ENCODE measurements around the gene SYNE2. TPM values are rescaled to one million over a fixed set of nuclear protein-coding genes. Genes with fewer than 3 reads are reported as not detected.
"Not testable (repeated sequence)": the region's sequence is repeated elsewhere in the genome, so short reads cannot be mapped to it uniquely, and the experiment has no call there.

SYNE2 gene
- polyA plus RNA-seq, 1 donor, result 50.5 TPM

DNA sequence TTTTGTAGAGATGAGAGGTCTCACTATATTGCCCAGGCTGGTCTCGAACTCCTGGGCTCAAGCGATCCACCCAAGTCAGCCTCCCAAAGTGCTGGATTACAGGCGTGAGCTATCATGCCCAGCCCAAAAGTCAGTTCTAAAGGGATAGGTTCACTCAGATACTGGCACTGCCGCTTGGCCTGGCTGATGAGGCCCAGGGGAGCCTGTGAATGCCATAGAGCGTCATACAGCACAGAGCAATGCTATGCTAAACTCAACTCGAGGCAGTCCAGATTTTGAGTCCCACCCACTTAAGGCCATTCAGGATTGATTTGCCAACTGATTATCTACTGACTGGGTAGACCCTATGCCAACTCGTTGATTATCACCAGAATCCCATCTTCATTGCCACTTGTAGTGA is 262.0 kb downstream of the SYNE2 start:
- peaks cover 7% of the 10 kb centered on the region for H3K36me3 ChIP-seq (ENCODE audit: control insufficient read depth, insufficient read depth, low read length)
- no peak for DNase-seq
- no peaks in the 10 kb centered on the region for H3K9me3 ChIP-seq (ENCODE audit: control insufficient read depth, low read depth, low read length)
- no CpG with 5 or more reads among the region's 7 CpGs for WGBS (ENCODE audit: insufficient coverage, low lambda C conversion rate)
- no peak overlapping the region for H3K4me3 ChIP-seq (ENCODE audit: low read length)
- H3K27me3 ChIP-seq (ENCODE audit: control insufficient read depth, insufficient read depth, low read length), result no peaks in the 10 kb centered on the region
- peaks cover 18% of the 10 kb centered on the region for H3K4me1 ChIP-seq (ENCODE audit: control insufficient read depth, insufficient read depth, low read length)
- H3K27ac ChIP-seq (ENCODE audit: low read length), result peak overlapping the region; percentile 89

- Histone ChIP-seq H3K36me3 (ENCODE audit: control insufficient read depth, insufficient read depth, low read length) (peaks cover 7% of the 10 kb centered on the region), H3K4me3 (ENCODE audit: low read length) (no peak overlapping the region), H3K9me3 (ENCODE audit: control insufficient read depth, low read depth, low read length) (no peaks in the 10 kb centered on the region), H3K4me1 (ENCODE audit: control insufficient read depth, insufficient read depth, low read length) (peaks cover 18% of the 10 kb centered on the region), H3K27ac (ENCODE audit: low read length) (peak overlapping the region; percentile 89), H3K27me3 (ENCODE audit: control insufficient read depth, insufficient read depth, low read length) (no peaks in the 10 kb centered on the region)
- WGBS (ENCODE audit: insufficient coverage, low lambda C conversion rate), result no CpG with 5 or more reads among the region's 6 CpGs
- no peak for DNase-seq
Observed at GRCh38 chr14:64115401-64115800, 262.6 kb downstream of the SYNE2 start.

- peaks cover 10% of the 10 kb centered on the region for H3K4me1 ChIP-seq (ENCODE audit: control insufficient read depth, insufficient read depth, low read length)
- 92% methylated on average over 5 of the region's 11 CpGs for WGBS (ENCODE audit: insufficient coverage, low lambda C conversion rate)
- no peak for DNase-seq
- H3K36me3 ChIP-seq (ENCODE audit: control insufficient read depth, insufficient read depth, low read length), result peaks cover 20% of the 10 kb centered on the region
- H3K27me3 ChIP-seq (ENCODE audit: control insufficient read depth, insufficient read depth, low read length), result no peaks in the 10 kb centered on the region
- H3K27ac ChIP-seq (ENCODE audit: low read length), result no peak overlapping the region
- H3K9me3 ChIP-seq (ENCODE audit: control insufficient read depth, low read depth, low read length), result no peaks in the 10 kb centered on the region
- no peak overlapping the region for H3K4me3 ChIP-seq (ENCODE audit: low read length)
Observed at GRCh38 chr14:64117671-64118402, 265.0 kb downstream of the SYNE2 start.

DNA sequence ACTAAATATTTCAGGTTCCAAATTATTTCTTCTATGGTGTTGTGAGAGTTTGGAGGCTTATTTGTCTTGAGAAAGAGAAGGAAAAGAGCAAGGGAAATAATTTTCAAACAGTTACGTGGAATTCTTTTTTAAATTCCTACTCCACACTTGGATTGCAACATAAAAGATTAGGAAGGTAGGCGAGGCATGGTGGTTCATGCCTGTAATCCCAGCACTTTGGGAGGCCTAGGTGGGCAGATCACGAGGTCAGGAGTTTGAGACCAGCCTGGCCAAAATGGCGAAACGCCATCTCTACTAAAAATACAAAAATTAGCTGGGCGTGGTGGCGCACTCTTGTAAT is 265.6 kb downstream of the SYNE2 start:
- not testable (repeated sequence) for H3K9me3 ChIP-seq (ENCODE audit: control insufficient read depth, low read depth, low read length); H3K27me3 ChIP-seq (ENCODE audit: control insufficient read depth, insufficient read depth, low read length); H3K27ac ChIP-seq (ENCODE audit: low read length); H3K4me1 ChIP-seq (ENCODE audit: control insufficient read depth, insufficient read depth, low read length); DNase-seq; H3K4me3 ChIP-seq (ENCODE audit: low read length)
- WGBS (ENCODE audit: insufficient coverage, low lambda C conversion rate), result 100% methylated on average over 1 of the region's 7 CpGs
- H3K36me3 ChIP-seq (ENCODE audit: control insufficient read depth, insufficient read depth, low read length), result peaks cover 24% of the 10 kb centered on the region

GRCh38 chr14:64118892-64119291 is 266.1 kb downstream of the SYNE2 start:
- WGBS (ENCODE audit: insufficient coverage, low lambda C conversion rate), result 60% methylated on average over 1 of the region's 2 CpGs
- Histone ChIP-seq H3K27ac (ENCODE audit: low read length) (no peak overlapping the region), H3K36me3 (ENCODE audit: control insufficient read depth, insufficient read depth, low read length) (peaks cover 28% of the 10 kb centered on the region)

DNA sequence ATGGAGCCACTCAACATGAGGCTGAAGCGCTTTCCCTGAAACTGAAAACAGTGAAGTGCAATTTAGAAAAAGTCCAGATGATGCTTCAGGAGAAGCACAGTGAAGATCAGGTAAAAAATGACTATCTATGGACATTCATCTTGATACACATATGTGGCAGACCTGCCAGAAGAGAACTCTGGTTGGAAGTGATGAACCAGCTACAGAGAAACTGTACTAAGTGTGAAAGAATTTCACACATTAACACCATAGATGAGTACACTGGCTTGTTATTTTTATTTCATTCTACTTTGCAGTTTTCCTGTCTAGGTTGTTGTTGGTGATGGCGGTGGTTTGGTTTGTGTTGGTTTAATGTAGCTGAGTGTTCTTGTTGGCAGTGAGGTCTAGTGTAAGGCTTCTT is 266.7 kb downstream of the SYNE2 start:
- H3K9me3 ChIP-seq (ENCODE audit: control insufficient read depth, low read depth, low read length), result no peaks in the 10 kb centered on the region
- H3K36me3 ChIP-seq (ENCODE audit: control insufficient read depth, insufficient read depth, low read length), result peaks cover 32% of the 10 kb centered on the region
- whole genome bisulfite sequencing (ENCODE audit: insufficient coverage, low lambda C conversion rate), result no CpG with 5 or more reads among the region's 2 CpGs
- no peaks in the 10 kb centered on the region for H3K27me3 ChIP-seq (ENCODE audit: control insufficient read depth, insufficient read depth, low read length)
- no peak for DNase-seq
- H3K4me3 ChIP-seq (ENCODE audit: low read length), result no peak overlapping the region
- peaks cover 7% of the 10 kb centered on the region for H3K4me1 ChIP-seq (ENCODE audit: control insufficient read depth, insufficient read depth, low read length)
- H3K27ac ChIP-seq (ENCODE audit: low read length), result no peak overlapping the region

More at GRCh38 chr14:64118892-64119291, 266.1 kb downstream of the SYNE2 start:
- peak in 1 of 2 donors; percentile 22 for DNase-seq
- H3K4me1 ChIP-seq (ENCODE audit: control insufficient read depth, insufficient read depth, low read length), result peaks cover 10% of the 10 kb centered on the region
- H3K9me3 ChIP-seq (ENCODE audit: control insufficient read depth, low read depth, low read length), result no peaks in the 10 kb centered on the region
- no peaks in the 10 kb centered on the region for H3K27me3 ChIP-seq (ENCODE audit: control insufficient read depth, insufficient read depth, low read length)
- H3K4me3 ChIP-seq (ENCODE audit: low read length), result no peak overlapping the region

DNA sequence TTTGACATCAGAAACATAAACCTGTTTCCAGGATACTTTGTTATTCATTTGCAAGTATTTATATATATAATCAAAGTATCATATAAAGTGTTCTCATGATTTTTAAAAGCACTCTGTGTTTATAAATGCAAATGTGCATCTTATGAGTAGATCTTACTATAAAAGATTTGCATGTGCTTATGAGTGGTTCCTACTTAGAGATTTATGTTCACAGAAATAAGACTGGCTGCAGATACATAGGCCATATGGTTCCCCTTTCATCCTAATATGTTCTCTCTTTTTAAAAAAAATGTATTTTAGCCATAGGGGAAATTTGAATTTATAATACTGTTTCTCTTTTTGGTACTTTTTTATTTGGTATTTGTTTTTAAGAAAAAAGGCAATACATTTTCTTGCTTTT is 267.2 kb downstream of the SYNE2 start:
- no peaks in the 10 kb centered on the region for H3K9me3 ChIP-seq (ENCODE audit: control insufficient read depth, low read depth, low read length)
- no peak for DNase-seq
- peaks cover 3% of the 10 kb centered on the region for H3K4me1 ChIP-seq (ENCODE audit: control insufficient read depth, insufficient read depth, low read length)
- no peak overlapping the region for H3K4me3 ChIP-seq (ENCODE audit: low read length)
- H3K27me3 ChIP-seq (ENCODE audit: control insufficient read depth, insufficient read depth, low read length), result no peaks in the 10 kb centered on the region
- peaks cover 36% of the 10 kb centered on the region for H3K36me3 ChIP-seq (ENCODE audit: control insufficient read depth, insufficient read depth, low read length)
- H3K27ac ChIP-seq (ENCODE audit: low read length), result no peak overlapping the region

GRCh38 chr14:64123241-64123822 is 270.5 kb downstream of the SYNE2 start:
- Histone ChIP-seq H3K27ac (ENCODE audit: low read length) (no peak overlapping the region), H3K4me3 (ENCODE audit: low read length) (no peak overlapping the region), H3K27me3 (ENCODE audit: control insufficient read depth, insufficient read depth, low read length) (no peaks in the 10 kb centered on the region), H3K9me3 (ENCODE audit: control insufficient read depth, low read depth, low read length) (no peaks in the 10 kb centered on the region), H3K4me1 (ENCODE audit: control insufficient read depth, insufficient read depth, low read length) (no peaks in the 10 kb centered on the region), H3K36me3 (ENCODE audit: control insufficient read depth, insufficient read depth, low read length) (peaks cover 61% of the 10 kb centered on the region)
- DNase-seq, result peak; percentile 61 to 71
- WGBS (ENCODE audit: insufficient coverage, low lambda C conversion rate), result 86% methylated on average over 1 of the region's 5 CpGs

DNA sequence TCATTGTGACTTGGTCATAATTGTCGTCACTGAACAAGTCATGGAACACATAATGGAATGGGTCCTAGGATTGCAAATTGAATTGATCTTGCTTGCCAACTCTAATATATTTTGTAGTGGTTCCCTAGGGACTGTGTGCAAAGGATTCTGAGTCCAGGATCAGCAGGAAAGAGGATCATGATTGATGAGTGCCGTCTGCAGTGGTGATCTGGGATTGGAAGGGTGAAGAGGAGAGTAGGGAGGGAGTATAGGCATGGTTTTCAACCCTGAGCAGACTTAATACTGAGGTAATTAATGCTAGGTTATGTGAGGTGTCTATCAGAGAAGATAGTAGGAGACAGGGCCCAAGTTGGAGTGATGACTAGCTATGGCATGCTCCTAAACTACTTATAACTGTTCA is 272.5 kb downstream of the SYNE2 start:
- Histone ChIP-seq H3K4me1 (ENCODE audit: control insufficient read depth, insufficient read depth, low read length) (no peaks in the 10 kb centered on the region), H3K27ac (ENCODE audit: low read length) (no peak overlapping the region), H3K36me3 (ENCODE audit: control insufficient read depth, insufficient read depth, low read length) (peaks cover 71% of the 10 kb centered on the region), H3K27me3 (ENCODE audit: control insufficient read depth, insufficient read depth, low read length) (no peaks in the 10 kb centered on the region), H3K9me3 (ENCODE audit: control insufficient read depth, low read depth, low read length) (no peaks in the 10 kb centered on the region), H3K4me3 (ENCODE audit: low read length) (no peak overlapping the region)
- DNase-seq, result no peak
- no CpG with 5 or more reads among the region's 2 CpGs for WGBS (ENCODE audit: insufficient coverage, low lambda C conversion rate)

DNA sequence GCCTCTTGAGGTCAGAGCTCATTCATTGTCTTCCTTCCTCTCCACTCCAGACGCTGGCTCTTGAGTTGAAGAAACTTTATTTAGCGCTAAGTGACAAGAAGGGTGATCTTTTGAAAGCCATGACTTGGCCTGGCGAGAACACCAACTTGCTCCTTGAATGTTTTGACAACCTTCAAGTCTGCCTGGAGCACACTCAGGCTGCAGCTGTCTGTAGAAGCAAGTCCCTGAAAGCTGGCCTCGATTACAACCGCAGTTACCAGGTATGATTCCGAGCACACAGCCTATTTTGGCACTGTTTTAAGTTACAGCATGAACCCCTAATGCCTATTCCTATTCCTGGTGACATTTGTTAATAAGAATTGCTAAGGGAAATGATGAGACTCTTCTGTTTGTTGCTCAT is 273.7 kb downstream of the SYNE2 start:
- Histone ChIP-seq H3K36me3 (ENCODE audit: control insufficient read depth, insufficient read depth, low read length) (peaks cover 70% of the 10 kb centered on the region), H3K4me1 (ENCODE audit: control insufficient read depth, insufficient read depth, low read length) (no peaks in the 10 kb centered on the region), H3K27me3 (ENCODE audit: control insufficient read depth, insufficient read depth, low read length) (no peaks in the 10 kb centered on the region), H3K4me3 (ENCODE audit: low read length) (no peak overlapping the region), H3K27ac (ENCODE audit: low read length) (no peak overlapping the region), H3K9me3 (ENCODE audit: control insufficient read depth, low read depth, low read length) (no peaks in the 10 kb centered on the region)
- no CpG with 5 or more reads among the region's 6 CpGs for WGBS (ENCODE audit: insufficient coverage, low lambda C conversion rate)
- no peak for DNase-seq
